Smooth muscle cell (in vitro differentiated cells): ENCODE results near the gene CHST11. TPM values are rescaled to one million over a fixed set of nuclear protein-coding genes. Genes with fewer than 3 reads are reported as not detected.

Experiments used
- DNase-seq: peaks from one replicate; lab custom pipeline; 2025; ENCODE audit not compliant: unreplicated experiment; lab: John Stamatoyannopoulos, UW
- H2AFZ ChIP-seq: fragments of 200-600 bp; sonication (generic); 2 replicates; pipeline ENCODE4 v1.6.0; 2016; ENCODE audit warnings: antibody characterized with exemption, low read depth, mild to moderate bottlenecking
- H3F3A ChIP-seq: fragments of 200-600 bp; sonication (generic); 2 replicates; pipeline ENCODE4 v1.6.0; 2017; ENCODE audit warnings: antibody characterized with exemption, low read depth
- H3K27ac ChIP-seq: fragments of 200-600 bp; sonication (generic); 2 replicates; pipeline ENCODE4 v1.5.1; 2016; ENCODE audit warnings: low read depth, mild to moderate bottlenecking
- H3K27me3 ChIP-seq: fragments of 200-600 bp; sonication (generic); 2 replicates; pipeline ENCODE4 v1.6.1; 2016; ENCODE audit warnings: low read depth, mild to moderate bottlenecking
- H3K36me3 ChIP-seq: fragments of 200-600 bp; sonication (generic); 2 replicates; pipeline ENCODE4 v1.5.1; 2016; ENCODE audit warnings: low read depth
- H3K4me1 ChIP-seq: fragments of 200-600 bp; sonication (generic); 2 replicates; pipeline ENCODE4 v1.5.1; 2016; ENCODE audit warnings: low read depth
- H3K4me2 ChIP-seq: fragments of 200-600 bp; sonication (generic); 2 replicates; pipeline ENCODE4 v1.6.0; 2016; ENCODE audit warnings: mild to moderate bottlenecking
- H3K4me3 ChIP-seq: fragments of 200-600 bp; sonication (generic); 2 replicates; pipeline ENCODE4 v1.5.1; 2016; ENCODE audit warnings: mild to moderate bottlenecking
- H3K79me2 ChIP-seq: fragments of 200-600 bp; sonication (generic); 2 replicates; pipeline ENCODE4 v1.6.0; 2016; ENCODE audit warnings: low read depth, mild to moderate bottlenecking
- H3K9ac ChIP-seq: fragments of 200-600 bp; sonication (generic); 2 replicates; pipeline ENCODE4 v1.6.0; 2016; ENCODE audit warnings: low read depth
- H3K9me3 ChIP-seq: fragments of 200-600 bp; sonication (generic); replicated peaks from 2 replicates; pipeline ENCODE4 v1.5.1; 2016; ENCODE audit warnings: low read depth
- H4K20me1 ChIP-seq: fragments of 200-600 bp; sonication (generic); 2 replicates; pipeline ENCODE4 v1.6.0; 2016; ENCODE audit warnings: low read depth
- CTCF ChIP-seq: fragments of 200-600 bp; sonication (generic); IDR thresholded peaks from 2 replicates; pipeline ENCODE4 v1.5.1; 2017; ENCODE audit warnings: borderline replicate concordance, mild to moderate bottlenecking, antibody characterized with exemption; ENCODE audit not compliant: insufficient read depth, poor library complexity, severe bottlenecking
- WGBS: methylation state at CpG from one replicate; pipeline ENCODE4 v1.1.7; 2016; ENCODE audit warnings: low lambda C conversion rate; 5-methylcytosine and 5-hydroxymethylcytosine counted together
- polyA plus RNA-seq: library from polyadenylated mRNA; unstranded; fragments of >200 nt; fragmentation: Nextera tagmentation; extraction: Ambion mirVana; gene quantifications from 2 replicates; pipeline ENCODE4 v1.2.1, GENCODE V29; 2016
- total RNA-seq: library from RNA; depleted of rRNA; stranded (reverse); fragments of >200 nt; gene quantifications from 2 replicates; pipeline ENCODE4 v1.2.3, GENCODE V29; 2014

Gene CHST11
- total and polyA plus RNA-seq, 2 experiments from 2014 or later = 6.9 to 10.2 TPM

- Histone ChIP-seq H3K4me1 (no peaks in the 10 kb centered on the region), H4K20me1 (peaks cover 7% of the 10 kb centered on the region), H3K9ac (no peak overlapping the region), H3K4me3 (no peak overlapping the region), H3F3A (no peaks in the 10 kb centered on the region), H2AFZ (no peak overlapping the region), H3K4me2 (no peak overlapping the region), H3K36me3 (no peaks in the 10 kb centered on the region), H3K79me2 (no peaks in the 10 kb centered on the region), H3K27me3 (no peaks in the 10 kb centered on the region), H3K27ac (no peak overlapping the region), H3K9me3 (no peaks in the 10 kb centered on the region)
- no peak for DNase-seq
- 94% methylated on average over 4 of the region's 4 CpGs for WGBS
- TF ChIP-seq CTCF = no peak
Measured at GRCh38 chr12:104634044-104634443, 177.3 kb downstream of the CHST11 start.

GRCh38 chr12:104634852-104635251, 178.1 kb downstream of the CHST11 start:
- Histone ChIP-seq H3K4me1 (no peaks in the 10 kb centered on the region), H3K79me2 (no peaks in the 10 kb centered on the region), H3K9me3 (no peaks in the 10 kb centered on the region), H3K4me3 (no peak overlapping the region), H3F3A (no peaks in the 10 kb centered on the region), H4K20me1 (peaks cover 7% of the 10 kb centered on the region), H3K4me2 (no peak overlapping the region), H3K36me3 (no peaks in the 10 kb centered on the region), H2AFZ (no peak overlapping the region), H3K9ac (no peak overlapping the region), H3K27me3 (no peaks in the 10 kb centered on the region), H3K27ac (no peak overlapping the region)
- TF ChIP-seq CTCF = no peak
- no peak for DNase-seq
- 92% methylated on average over 3 of the region's 3 CpGs for WGBS

- Histone ChIP-seq H3K4me1 (no peaks in the 10 kb centered on the region), H3F3A (no peaks in the 10 kb centered on the region), H3K4me2 (no peak overlapping the region), H3K36me3 (no peaks in the 10 kb centered on the region), H3K27me3 (no peaks in the 10 kb centered on the region), H2AFZ (no peak overlapping the region), H3K9ac (no peak overlapping the region), H3K79me2 (no peaks in the 10 kb centered on the region), H4K20me1 (peaks cover 7% of the 10 kb centered on the region), H3K4me3 (no peak overlapping the region), H3K9me3 (no peaks in the 10 kb centered on the region), H3K27ac (no peak overlapping the region)
- DNase-seq = no peak
- TF ChIP-seq CTCF = no peak
- WGBS = 93% methylated on average over 6 of the region's 6 CpGs
Measured at GRCh38 chr12:104635607-104636343, 179.0 kb downstream of the CHST11 start.

- H3K4me1 ChIP-seq = no peaks in the 10 kb centered on the region
- H3K79me2 ChIP-seq = no peaks in the 10 kb centered on the region
- H3K36me3 ChIP-seq = no peaks in the 10 kb centered on the region
- DNase-seq = no peak
- no peaks in the 10 kb centered on the region for H3K27me3 ChIP-seq
- no peak for TF ChIP-seq CTCF
- H3K27ac ChIP-seq = no peak overlapping the region
- H3K4me3 ChIP-seq = no peak overlapping the region
- peaks cover 7% of the 10 kb centered on the region for H4K20me1 ChIP-seq
- H3K4me2 ChIP-seq = no peak overlapping the region
- H2AFZ ChIP-seq = no peak overlapping the region
- no peaks in the 10 kb centered on the region for H3K9me3 ChIP-seq
- 95% methylated on average over 2 of the region's 2 CpGs for WGBS
- no peaks in the 10 kb centered on the region for H3F3A ChIP-seq
- no peak overlapping the region for H3K9ac ChIP-seq
Measured at GRCh38 chr12:104636496-104636895, 179.7 kb downstream of the CHST11 start.
